Neural crest cell (in vitro differentiated cells): ENCODE results near the gene TMEM132C. TPM values are rescaled to one million over a fixed set of nuclear protein-coding genes. Genes with fewer than 3 reads are reported as not detected.

Experiments
- DNase-seq: peaks from one replicate; pipeline ENCODE4 v3.0.0; 2021; ENCODE audit warnings: low read depth, mixed read lengths, low spot score
- H3K27ac Mint-ChIP-seq: one replicate; pipeline ENCODE4 v1.8.0; 2021; ENCODE audit warnings: mild to moderate bottlenecking, mixed read lengths; ENCODE audit not compliant: unreplicated experiment
- H3K27me3 Mint-ChIP-seq: 2 replicates; pipeline ENCODE4 v1.8.0; 2021; ENCODE audit warnings: low read depth, mild to moderate bottlenecking, mixed read lengths
- H3K36me3 Mint-ChIP-seq: 2 replicates; pipeline ENCODE4 v1.8.0; 2021; ENCODE audit warnings: low read depth, mild to moderate bottlenecking, mixed read lengths
- H3K4me1 Mint-ChIP-seq: 2 replicates; pipeline ENCODE4 v1.8.0; 2021; ENCODE audit warnings: mixed read lengths
- H3K4me3 Mint-ChIP-seq: one replicate; pipeline ENCODE4 v1.8.0; 2021; ENCODE audit warnings: mild to moderate bottlenecking, mixed read lengths
- H3K9me3 Mint-ChIP-seq: 2 replicates; pipeline ENCODE4 v1.8.0; 2021; ENCODE audit warnings: mixed read lengths
- total RNA-seq: library from RNA; stranded (reverse); gene quantifications from 2 replicates; pipeline ENCODE4 v1.2.1, GENCODE V29; 2021
- TF ChIP-seq, protein P1 (sequence below): fragments of 200-600 bp; sonication (generic); conservative IDR thresholded peaks from 2 replicates; pipeline ENCODE4 v1.5.0; 2021; ENCODE audit warnings: antibody characterized with exemption, mild to moderate bottlenecking

TMEM132C gene
- total RNA-seq, 1 donor from 2014 or later: 10.9 TPM

DNA sequence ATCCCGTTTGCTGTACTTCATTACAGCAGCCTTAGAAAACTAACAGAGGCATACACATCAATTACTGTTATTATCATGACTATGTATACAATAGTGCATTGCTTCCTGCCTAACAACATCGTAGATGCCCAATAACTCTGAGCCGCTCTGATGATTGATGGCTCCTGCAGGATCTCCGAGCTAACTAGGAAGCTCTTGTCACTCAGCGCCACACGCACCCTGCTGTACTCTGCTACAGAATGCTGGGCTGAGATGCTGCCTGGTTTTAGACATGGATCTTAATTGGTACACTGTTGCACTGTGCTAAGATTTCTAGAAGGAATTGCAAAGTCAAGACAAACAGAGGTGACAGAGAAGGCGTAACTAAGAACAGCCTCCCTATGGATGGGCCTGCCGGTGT is 387.5 kb downstream of the TMEM132C start:
- Mint-ChIP-seq H3K36me3 (no peaks in the 10 kb centered on the region), H3K4me1 (peaks cover 5% of the 10 kb centered on the region), H3K4me3 (no peak overlapping the region), H3K9me3 (peaks cover 3% of the 10 kb centered on the region), H3K27ac (no peak overlapping the region), H3K27me3 (no peaks in the 10 kb centered on the region)
- TF ChIP-seq, protein P1, sequence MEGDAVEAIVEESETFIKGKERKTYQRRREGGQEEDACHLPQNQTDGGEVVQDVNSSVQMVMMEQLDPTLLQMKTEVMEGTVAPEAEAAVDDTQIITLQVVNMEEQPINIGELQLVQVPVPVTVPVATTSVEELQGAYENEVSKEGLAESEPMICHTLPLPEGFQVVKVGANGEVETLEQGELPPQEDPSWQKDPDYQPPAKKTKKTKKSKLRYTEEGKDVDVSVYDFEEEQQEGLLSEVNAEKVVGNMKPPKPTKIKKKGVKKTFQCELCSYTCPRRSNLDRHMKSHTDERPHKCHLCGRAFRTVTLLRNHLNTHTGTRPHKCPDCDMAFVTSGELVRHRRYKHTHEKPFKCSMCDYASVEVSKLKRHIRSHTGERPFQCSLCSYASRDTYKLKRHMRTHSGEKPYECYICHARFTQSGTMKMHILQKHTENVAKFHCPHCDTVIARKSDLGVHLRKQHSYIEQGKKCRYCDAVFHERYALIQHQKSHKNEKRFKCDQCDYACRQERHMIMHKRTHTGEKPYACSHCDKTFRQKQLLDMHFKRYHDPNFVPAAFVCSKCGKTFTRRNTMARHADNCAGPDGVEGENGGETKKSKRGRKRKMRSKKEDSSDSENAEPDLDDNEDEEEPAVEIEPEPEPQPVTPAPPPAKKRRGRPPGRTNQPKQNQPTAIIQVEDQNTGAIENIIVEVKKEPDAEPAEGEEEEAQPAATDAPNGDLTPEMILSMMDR: no peak
- no peak for DNase-seq

- H3K4me1 Mint-ChIP-seq: peaks cover 5% of the 10 kb centered on the region
- TF ChIP-seq, protein P1: no peak
- H3K27me3 Mint-ChIP-seq: no peaks in the 10 kb centered on the region
- DNase-seq: no peak
- no peaks in the 10 kb centered on the region for H3K36me3 Mint-ChIP-seq
- no peak overlapping the region for H3K27ac Mint-ChIP-seq
- H3K9me3 Mint-ChIP-seq: peaks cover 3% of the 10 kb centered on the region
- H3K4me3 Mint-ChIP-seq: no peak overlapping the region
Measured at GRCh38 chr12:128657378-128657777, 390.4 kb downstream of the TMEM132C start.

- peaks cover 3% of the 10 kb centered on the region for H3K9me3 Mint-ChIP-seq
- H3K4me1 Mint-ChIP-seq: no peaks in the 10 kb centered on the region
- no peaks in the 10 kb centered on the region for H3K27me3 Mint-ChIP-seq
- DNase-seq: no peak
- H3K36me3 Mint-ChIP-seq: no peaks in the 10 kb centered on the region
- H3K27ac Mint-ChIP-seq: no peak overlapping the region
- TF ChIP-seq, protein P1: no peak
- H3K4me3 Mint-ChIP-seq: no peak overlapping the region
Measured at GRCh38 chr12:128660532-128661225, 393.7 kb downstream of the TMEM132C start.

DNA sequence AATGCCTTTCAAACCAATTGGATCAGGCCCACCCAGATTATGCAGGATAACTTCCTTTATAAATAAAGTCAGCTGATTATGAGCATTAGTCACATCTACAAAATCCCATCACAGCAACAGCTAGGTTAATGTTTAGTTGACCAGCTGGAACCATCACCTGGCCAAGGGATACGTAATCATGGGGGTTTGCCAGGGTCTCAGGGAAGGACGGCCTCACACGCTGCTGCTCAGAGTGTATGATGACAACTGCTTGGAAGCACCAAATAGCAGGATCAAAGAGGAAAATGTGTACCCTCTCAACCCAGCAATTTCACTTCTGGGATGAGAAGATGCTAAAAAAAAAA is 394.2 kb downstream of the TMEM132C start:
- no peaks in the 10 kb centered on the region for H3K27me3 Mint-ChIP-seq
- no peaks in the 10 kb centered on the region for H3K36me3 Mint-ChIP-seq
- no peak for DNase-seq
- H3K4me1 Mint-ChIP-seq: no peaks in the 10 kb centered on the region
- peaks cover 3% of the 10 kb centered on the region for H3K9me3 Mint-ChIP-seq
- TF ChIP-seq, protein P1: no peak
- no peak overlapping the region for H3K27ac Mint-ChIP-seq
- H3K4me3 Mint-ChIP-seq: no peak overlapping the region

GRCh38 chr12:128662101-128662500 is 395.1 kb downstream of the TMEM132C start:
- DNase-seq: no peak
- Mint-ChIP-seq H3K27me3 (no peaks in the 10 kb centered on the region), H3K9me3 (peaks cover under 1% of the 10 kb centered on the region), H3K4me1 (no peaks in the 10 kb centered on the region), H3K27ac (no peak overlapping the region), H3K36me3 (no peaks in the 10 kb centered on the region), H3K4me3 (no peak overlapping the region)
- TF ChIP-seq, protein P1: no peak
